NCI-H2196 (cell line): ENCODE results near the gene CNTN2.

ENCODE experiments used
- DNase-seq: peaks from one replicate; lab custom pipeline; 2025; ENCODE audit not compliant: unreplicated experiment; lab: John Stamatoyannopoulos, UW

The CNTN2 gene

GRCh38 chr1:205017766-205018165, 25.2 kb upstream of the CNTN2 start:
- DNase-seq = no peak

GRCh38 chr1:205018381-205018780, 24.6 kb upstream of the CNTN2 start:
- no peak for DNase-seq

- no peak for DNase-seq
These were observed 22.5 kb upstream of the CNTN2 start for GRCh38 chr1:205020466-205020865.

GRCh38 chr1:205024679-205025078, 18.3 kb upstream of the CNTN2 start:
- no peak for DNase-seq

- no peak for DNase-seq
These were observed 17.8 kb upstream of the CNTN2 start for GRCh38 chr1:205025239-205025638.

- no peak for DNase-seq
These were observed 16.8 kb upstream of the CNTN2 start for GRCh38 chr1:205026181-205026580.

- no peak for DNase-seq
These were observed 14.6 kb upstream of the CNTN2 start for GRCh38 chr1:205028390-205028789.

GRCh38 chr1:205028924-205029323, 14.1 kb upstream of the CNTN2 start:
- no peak for DNase-seq

- DNase-seq = no peak
These were observed 12.8 kb upstream of the CNTN2 start for GRCh38 chr1:205030241-205030640.

- DNase-seq = no peak
These were observed 12.1 kb upstream of the CNTN2 start for GRCh38 chr1:205030896-205031295.

GRCh38 chr1:205032508-205032907, 10.5 kb upstream of the CNTN2 start:
- DNase-seq = no peak

GRCh38 chr1:205037539-205037938, 5.5 kb upstream of the CNTN2 start:
- no peak for DNase-seq

- no peak for DNase-seq
These were observed 4.8 kb upstream of the CNTN2 start for GRCh38 chr1:205038132-205038786.

- no peak for DNase-seq
These were observed 1.9 kb upstream of the CNTN2 start for GRCh38 chr1:205041001-205041715.

- no peak for DNase-seq
These were observed 758 bp upstream of the CNTN2 start for GRCh38 chr1:205041998-205042910.

- DNase-seq = no peak
These were observed 854 bp downstream of the CNTN2 start for GRCh38 chr1:205043866-205044265.

- DNase-seq = no peak
These were observed 1.7 kb downstream of the CNTN2 start for GRCh38 chr1:205044741-205045140.

- DNase-seq = no peak
These were observed 2.1 kb downstream of the CNTN2 start for GRCh38 chr1:205045146-205045545.

GRCh38 chr1:205046870-205047269, 3.9 kb downstream of the CNTN2 start:
- no peak for DNase-seq

- no peak for DNase-seq
These were observed 4.8 kb downstream of the CNTN2 start for GRCh38 chr1:205047764-205048231.

GRCh38 chr1:205048382-205048781, 5.4 kb downstream of the CNTN2 start:
- DNase-seq = no peak

- DNase-seq = no peak
These were observed 6.5 kb downstream of the CNTN2 start for GRCh38 chr1:205049479-205049878.
